ENCODE measurements around the gene CCNT1.
"Not testable (repeated sequence)": the region's sequence is repeated elsewhere in the genome, so short reads cannot be mapped to it uniquely, and the experiment has no call there.

CCNT1 gene

GRCh38 chr12:48716493-48717251 is at the start of gene CCNT1:
Gene CCNT1 (minus strand): TSS chr12:48716707. CDS start chr12:48716675, 32 bp downstream.
- peaks cover 47% of the 10 kb centered on the region for H3K4me1 Mint-ChIP-seq
- H3K27ac Mint-ChIP-seq, result peak within 1 kb of the TSS; percentile 99
- peaks cover 22% of the 10 kb centered on the region for H3K36me3 Mint-ChIP-seq
- H3K4me3 Mint-ChIP-seq, result peak within 1 kb of the TSS; percentile 93
- H3K9me3 Mint-ChIP-seq, result peaks cover 9% of the 10 kb centered on the region
- no peaks in the 10 kb centered on the region for H3K27me3 Mint-ChIP-seq

DNA sequence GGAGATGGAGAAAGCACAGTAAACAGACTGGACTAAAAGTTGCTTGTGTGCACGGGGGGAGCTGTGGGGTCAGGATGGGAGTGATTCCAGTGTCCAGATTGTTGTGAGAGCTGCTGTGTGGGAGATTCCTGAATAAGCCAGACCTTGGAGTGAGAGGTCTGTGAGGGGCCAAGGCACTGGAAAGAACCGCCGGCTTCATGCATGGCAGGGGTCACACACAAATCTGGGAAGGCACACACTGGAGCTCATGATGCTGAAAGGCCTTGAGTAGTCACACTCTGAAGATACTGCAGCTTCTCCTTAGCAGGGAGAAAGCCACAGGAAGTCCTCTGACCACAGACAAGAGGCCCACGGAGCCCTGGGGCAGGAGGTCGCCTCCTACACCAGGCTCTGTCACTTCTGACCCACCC is 49.3 kb upstream of the CCNT1 start:
- H3K4me3 Mint-ChIP-seq, result no peak overlapping the region
- H3K27me3 Mint-ChIP-seq, result no peaks in the 10 kb centered on the region
- H3K36me3 Mint-ChIP-seq, result no peaks in the 10 kb centered on the region
- H3K9me3 Mint-ChIP-seq, result no peaks in the 10 kb centered on the region
- no peak overlapping the region for H3K27ac Mint-ChIP-seq
- peaks cover 8% of the 10 kb centered on the region for H3K4me1 Mint-ChIP-seq

GRCh38 chr12:48764521-48764920 is 48.0 kb upstream of the CCNT1 start:
- H3K36me3 Mint-ChIP-seq, result no peaks in the 10 kb centered on the region
- no peak overlapping the region for H3K4me3 Mint-ChIP-seq
- H3K9me3 Mint-ChIP-seq, result no peaks in the 10 kb centered on the region
- no peaks in the 10 kb centered on the region for H3K27me3 Mint-ChIP-seq
- H3K27ac Mint-ChIP-seq, result no peak overlapping the region
- peaks cover 8% of the 10 kb centered on the region for H3K4me1 Mint-ChIP-seq

DNA sequence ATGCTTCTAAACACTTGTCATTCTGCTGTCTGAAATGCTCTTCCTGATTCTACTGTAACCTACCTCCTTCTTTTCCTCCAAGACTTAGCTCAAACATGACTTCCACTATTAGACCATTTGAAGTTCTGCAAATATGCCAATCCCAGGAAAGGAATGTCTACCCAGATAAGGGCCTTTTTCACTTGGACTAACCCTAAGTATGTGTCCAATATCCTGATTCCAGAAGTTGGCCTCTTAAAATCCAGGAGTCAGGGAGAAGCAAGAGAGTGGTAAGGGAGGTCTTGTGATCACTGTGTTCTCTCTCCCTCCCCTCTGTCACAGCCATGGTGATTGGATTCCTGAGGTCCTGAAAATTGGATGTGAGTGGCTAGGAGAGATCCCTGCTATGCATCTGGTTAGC is 42.2 kb upstream of the CCNT1 start:
- no peaks in the 10 kb centered on the region for H3K4me1 Mint-ChIP-seq
- H3K27me3 Mint-ChIP-seq, result no peaks in the 10 kb centered on the region
- no peaks in the 10 kb centered on the region for H3K9me3 Mint-ChIP-seq
- H3K27ac Mint-ChIP-seq, result no peak overlapping the region
- no peaks in the 10 kb centered on the region for H3K36me3 Mint-ChIP-seq
- H3K4me3 Mint-ChIP-seq, result no peak overlapping the region

DNA sequence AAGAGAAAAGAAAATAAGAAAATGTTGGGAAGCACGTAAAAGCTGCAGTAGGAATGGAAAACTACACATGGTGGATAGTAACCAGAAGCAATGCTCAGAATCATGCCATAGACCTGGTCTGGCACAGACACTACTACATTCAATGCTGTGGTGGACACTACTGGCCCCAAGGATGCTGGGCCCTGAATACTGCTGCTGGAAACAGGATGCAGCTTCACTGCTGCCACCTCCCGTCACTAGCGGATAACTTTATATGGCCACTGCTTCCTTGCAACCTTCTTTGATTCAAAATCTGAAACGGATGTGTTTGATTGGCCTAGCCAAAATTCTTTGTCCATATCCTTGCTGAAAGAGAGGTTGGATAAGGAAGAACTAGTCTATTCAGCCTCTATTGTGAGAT is 41.7 kb upstream of the CCNT1 start:
- H3K36me3 Mint-ChIP-seq, result no peaks in the 10 kb centered on the region
- no peaks in the 10 kb centered on the region for H3K4me1 Mint-ChIP-seq
- no peaks in the 10 kb centered on the region for H3K9me3 Mint-ChIP-seq
- no peaks in the 10 kb centered on the region for H3K27me3 Mint-ChIP-seq
- H3K27ac Mint-ChIP-seq, result no peak overlapping the region
- H3K4me3 Mint-ChIP-seq, result no peak overlapping the region

DNA sequence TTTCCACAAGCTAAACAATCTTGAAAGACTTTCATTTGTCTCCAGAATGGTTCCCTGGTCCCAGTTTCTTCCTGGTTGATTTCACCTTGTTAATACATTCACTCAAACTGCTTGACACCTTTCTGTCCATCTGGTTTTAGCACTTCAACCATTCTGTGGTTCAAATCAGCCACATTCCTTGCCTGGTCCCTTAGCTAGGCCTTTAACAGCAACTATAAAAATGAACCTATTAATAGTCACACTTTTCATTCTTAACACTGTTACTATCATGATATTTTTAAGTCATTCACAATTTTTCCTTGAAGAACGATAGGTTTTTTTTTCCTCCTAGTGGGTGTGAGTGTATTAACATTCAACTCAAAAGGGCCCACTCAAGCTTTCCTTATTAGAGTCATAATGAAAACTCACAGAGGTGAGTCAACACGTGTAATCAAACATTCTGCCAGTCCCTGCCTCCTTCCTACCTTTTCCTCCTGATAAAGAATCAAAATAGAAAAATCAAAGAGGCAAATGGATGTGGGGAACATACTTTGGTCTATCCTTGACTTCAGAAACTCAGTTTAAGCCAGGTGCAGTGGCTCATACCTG is 34.4 kb upstream of the CCNT1 start:
- Mint-ChIP-seq H3K4me1 (peaks cover 15% of the 10 kb centered on the region), H3K4me3 (peak overlapping the region; percentile 66), H3K27ac (peak overlapping the region; percentile 95), H3K36me3 (no peaks in the 10 kb centered on the region), H3K27me3 (no peaks in the 10 kb centered on the region), H3K9me3 (no peaks in the 10 kb centered on the region)

DNA sequence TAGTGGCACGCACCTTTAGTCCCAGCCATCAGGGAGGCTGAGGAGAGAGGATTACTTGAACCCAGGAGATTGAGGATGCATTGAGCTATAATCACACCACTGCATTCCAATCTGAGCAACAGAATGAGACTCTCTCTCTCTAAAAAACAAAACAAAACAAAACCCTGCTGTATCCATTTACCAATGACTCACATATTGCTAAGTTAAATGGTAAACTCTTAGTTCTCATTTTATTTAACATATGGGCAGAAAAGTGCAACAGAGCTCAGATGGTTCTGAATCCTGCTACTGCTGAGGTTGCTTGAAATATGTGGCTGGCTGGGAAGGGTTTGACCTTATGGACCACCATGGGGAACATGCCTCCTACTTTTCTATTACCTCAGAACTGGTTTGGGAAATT is 33.7 kb upstream of the CCNT1 start:
- peak overlapping the region; percentile 66 for H3K4me3 Mint-ChIP-seq
- no peaks in the 10 kb centered on the region for H3K9me3 Mint-ChIP-seq
- no peaks in the 10 kb centered on the region for H3K27me3 Mint-ChIP-seq
- H3K27ac Mint-ChIP-seq, result no peak overlapping the region
- peaks cover 15% of the 10 kb centered on the region for H3K4me1 Mint-ChIP-seq
- no peaks in the 10 kb centered on the region for H3K36me3 Mint-ChIP-seq

GRCh38 chr12:48744251-48745008 is 27.9 kb upstream of the CCNT1 start:
- no peak overlapping the region for H3K4me3 Mint-ChIP-seq
- H3K27me3 Mint-ChIP-seq, result peaks cover 5% of the 10 kb centered on the region
- no peaks in the 10 kb centered on the region for H3K4me1 Mint-ChIP-seq
- no peak overlapping the region for H3K27ac Mint-ChIP-seq
- no peaks in the 10 kb centered on the region for H3K36me3 Mint-ChIP-seq
- H3K9me3 Mint-ChIP-seq, result no peaks in the 10 kb centered on the region

GRCh38 chr12:48739618-48740269 is 23.2 kb upstream of the CCNT1 start:
- Mint-ChIP-seq H3K9me3 (no peaks in the 10 kb centered on the region), H3K27ac (no peak overlapping the region), H3K4me3 (no peak overlapping the region), H3K4me1 (no peaks in the 10 kb centered on the region), H3K27me3 (peaks cover 6% of the 10 kb centered on the region), H3K36me3 (no peaks in the 10 kb centered on the region)

GRCh38 chr12:48736456-48736855 is 19.9 kb upstream of the CCNT1 start:
- Mint-ChIP-seq H3K4me1 (no peaks in the 10 kb centered on the region), H3K36me3 (no peaks in the 10 kb centered on the region), H3K27me3 (peaks cover 4% of the 10 kb centered on the region), H3K4me3 (no peak overlapping the region), H3K27ac (no peak overlapping the region), H3K9me3 (no peaks in the 10 kb centered on the region)

DNA sequence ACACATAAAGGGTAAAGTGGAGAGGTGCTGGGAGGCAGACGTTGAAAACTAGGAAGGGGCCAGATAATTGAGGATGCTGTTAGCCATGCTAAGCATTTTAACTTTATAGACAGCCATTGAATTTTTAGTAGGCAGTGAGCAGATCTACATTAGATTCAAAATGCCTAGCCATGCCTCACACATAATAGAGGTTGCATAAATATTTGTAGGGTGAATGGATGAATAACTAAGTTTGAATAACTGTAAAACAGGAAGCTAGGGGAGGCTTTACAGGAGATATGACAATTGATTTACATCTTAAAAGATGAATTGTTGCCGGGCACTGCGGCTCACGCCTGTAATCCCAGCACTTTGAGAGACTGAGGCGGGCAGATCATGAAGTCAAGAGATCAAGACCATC is 12.3 kb upstream of the CCNT1 start:
- Mint-ChIP-seq H3K9me3 (no peaks in the 10 kb centered on the region), H3K36me3 (no peaks in the 10 kb centered on the region), H3K4me3 (no peak overlapping the region), H3K27me3 (no peaks in the 10 kb centered on the region), H3K4me1 (no peaks in the 10 kb centered on the region), H3K27ac (no peak overlapping the region)

DNA sequence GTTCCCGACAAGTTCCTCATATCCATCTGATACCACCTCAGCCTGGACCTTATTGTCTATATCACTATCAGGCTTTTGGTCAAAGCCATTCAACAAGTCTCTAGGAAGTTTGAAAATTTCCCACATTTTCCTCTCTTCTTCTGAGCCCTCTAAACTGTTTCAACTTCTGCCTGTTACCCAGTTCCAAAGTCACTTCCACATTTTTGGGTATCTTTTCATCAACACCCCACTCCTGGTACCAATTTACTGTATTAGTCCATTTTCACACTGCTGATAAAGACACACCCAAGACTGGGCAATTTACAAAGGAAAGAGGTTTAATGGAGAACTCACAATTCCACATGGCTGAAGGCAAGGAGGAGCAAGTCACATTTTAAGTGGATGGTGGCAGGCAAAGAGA is 4.2 kb upstream of the CCNT1 start:
- H3K9me3 Mint-ChIP-seq, H3K27ac Mint-ChIP-seq, H3K27me3 Mint-ChIP-seq, H3K36me3 Mint-ChIP-seq, H3K4me3 Mint-ChIP-seq: not testable (repeated sequence)
- H3K4me1 Mint-ChIP-seq, result peaks cover 17% of the 10 kb centered on the region

DNA sequence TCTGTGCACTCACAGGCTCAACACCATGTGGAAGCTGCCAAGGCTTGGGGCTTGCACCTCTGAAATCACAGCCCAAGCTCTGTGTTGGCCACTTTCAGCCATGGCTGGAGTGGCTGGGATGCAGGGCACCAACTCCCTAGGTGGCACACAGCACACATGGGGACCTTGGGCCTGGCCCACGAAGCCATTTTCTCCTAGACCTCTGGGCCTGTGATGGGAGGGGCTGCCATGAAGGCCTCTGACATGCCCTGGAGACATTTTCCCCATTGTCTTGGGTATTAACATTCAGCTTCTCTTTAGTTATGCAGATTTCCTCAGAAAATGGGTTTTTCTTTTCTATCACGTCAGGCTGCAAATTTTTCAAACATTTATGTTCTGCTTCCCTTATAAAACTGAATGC is 3.7 kb upstream of the CCNT1 start:
- not testable (repeated sequence) for H3K4me3 Mint-ChIP-seq, H3K9me3 Mint-ChIP-seq, H3K27ac Mint-ChIP-seq, H3K27me3 Mint-ChIP-seq
- H3K4me1 Mint-ChIP-seq, result peaks cover 21% of the 10 kb centered on the region
- H3K36me3 Mint-ChIP-seq, result peaks cover 11% of the 10 kb centered on the region

GRCh38 chr12:48719002-48719401 is 2.5 kb upstream of the CCNT1 start:
- not testable (repeated sequence) for H3K27ac Mint-ChIP-seq, H3K27me3 Mint-ChIP-seq, H3K9me3 Mint-ChIP-seq, H3K4me3 Mint-ChIP-seq
- Mint-ChIP-seq H3K36me3 (peaks cover 14% of the 10 kb centered on the region), H3K4me1 (peaks cover 33% of the 10 kb centered on the region)

DNA sequence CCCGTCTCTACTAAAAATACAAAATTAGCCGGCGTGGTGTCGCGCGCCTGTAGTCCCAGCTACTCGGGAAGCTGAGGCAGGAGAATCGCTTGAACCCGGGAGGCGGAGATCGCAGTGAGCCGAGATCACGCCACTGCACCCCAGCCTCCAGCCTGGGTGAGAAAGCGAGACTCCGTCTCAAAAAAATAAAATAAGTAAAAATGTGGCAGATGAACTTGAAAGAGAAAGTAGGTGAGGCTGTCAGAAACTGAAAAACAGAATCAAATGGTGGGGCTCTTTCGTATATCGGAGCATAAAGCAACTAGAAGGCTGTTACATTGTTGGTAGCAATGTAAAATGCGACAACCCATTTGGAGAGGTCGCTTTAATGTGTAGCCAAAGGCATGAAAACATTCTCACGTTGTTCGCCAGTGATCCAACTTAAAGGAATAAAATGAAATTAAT is 767 bp upstream of the CCNT1 start:
- Mint-ChIP-seq H3K4me3 (peak overlapping the region; percentile 93), H3K27me3 (no peaks in the 10 kb centered on the region), H3K36me3 (peaks cover 22% of the 10 kb centered on the region), H3K27ac (peak overlapping the region; percentile 99), H3K9me3 (peaks cover 9% of the 10 kb centered on the region), H3K4me1 (peaks cover 43% of the 10 kb centered on the region)

DNA sequence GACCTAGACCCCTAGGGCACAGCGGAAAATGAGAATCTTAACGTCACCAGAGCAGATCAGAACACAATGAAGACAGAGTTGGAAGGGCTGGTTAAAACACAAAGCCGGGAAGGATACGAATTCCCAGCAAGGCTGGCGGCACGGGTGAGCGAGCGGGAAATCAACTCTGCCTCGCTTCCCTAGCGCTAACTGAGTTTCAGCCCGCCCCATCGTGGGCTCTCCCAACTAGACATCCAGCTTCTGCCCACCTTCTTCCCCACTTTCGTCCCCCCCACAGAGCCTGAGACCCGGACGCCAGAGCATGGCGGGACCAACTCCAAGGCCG is 377 bp downstream of the CCNT1 start:
- peaks cover 24% of the 10 kb centered on the region for H3K36me3 Mint-ChIP-seq
- H3K4me1 Mint-ChIP-seq, result peaks cover 51% of the 10 kb centered on the region

More for the DNA sequence above, 377 bp downstream of the CCNT1 start:
- peak overlapping the region; percentile 93 for H3K4me3 Mint-ChIP-seq
- H3K27me3 Mint-ChIP-seq, result no peaks in the 10 kb centered on the region
- H3K27ac Mint-ChIP-seq, result peak overlapping the region; percentile 99
- peaks cover 9% of the 10 kb centered on the region for H3K9me3 Mint-ChIP-seq

All from activated naive CD4-positive, alpha-beta T cell treated with anti-CD3 and anti-CD28 coated beads, Interleukin-2, amount 50 U/mL, for 24 hours (primary cell).